Stimulated activated CD4-positive, alpha-beta T cell treated with anti-CD3 and anti-CD28 coated beads, Interleukin-12 subunit alpha, Interleukin-12 subunit beta, amount 100 ng/mL, for 48 hours (primary cell): ENCODE measurements around the gene CREB3L2.
"Not testable (repeated sequence)": the region's sequence is repeated elsewhere in the genome, so short reads cannot be mapped to it uniquely, and the experiment has no call there.

Experiments
- DNase-seq, 3 donors: peaks; one replicate each; pipeline ENCODE4 v3.0.0-alpha.2; 2020; ENCODE audit warnings: low read depth in 2 of 3, low spot score in 1 of 3

Gene CREB3L2

GRCh38 chr7:138014686-138015085 lies 12.8 kb upstream of the CREB3L2 start:
- DNase-seq = no peak

GRCh38 chr7:138014201-138014600 lies 12.3 kb upstream of the CREB3L2 start:
- not testable (repeated sequence) for DNase-seq

GRCh38 chr7:138009350-138009653 lies 7.4 kb upstream of the CREB3L2 start:
- no peak for DNase-seq

- DNase-seq = peak in 1 of 3 donors; percentile 4
Measured at GRCh38 chr7:138008588-138009349, 6.9 kb upstream of the CREB3L2 start.

GRCh38 chr7:138008019-138008587 lies 6.2 kb upstream of the CREB3L2 start:
- DNase-seq = no peak

GRCh38 chr7:138006106-138006505 lies 4.2 kb upstream of the CREB3L2 start:
- DNase-seq = no peak

GRCh38 chr7:138004936-138005335 lies 3.0 kb upstream of the CREB3L2 start:
- DNase-seq = no peak

- no peak for DNase-seq
Measured at GRCh38 chr7:138004046-138004445, 2.2 kb upstream of the CREB3L2 start.

GRCh38 chr7:138002828-138003189 lies 923 bp upstream of the CREB3L2 start:
- no peak for DNase-seq

GRCh38 chr7:138002096-138002827 lies 376 bp upstream of the CREB3L2 start:
- DNase-seq = peak; percentile 94 to 99 (median 98)

GRCh38 chr7:138000081-138000701 lies 1.7 kb downstream of the CREB3L2 start:
- no peak for DNase-seq

- no peak for DNase-seq
Measured at GRCh38 chr7:137999496-138000080, 2.3 kb downstream of the CREB3L2 start.

- DNase-seq = no peak
Measured at GRCh38 chr7:137998250-137998649, 3.6 kb downstream of the CREB3L2 start.

- no peak for DNase-seq
Measured at GRCh38 chr7:137996871-137997270, 5.0 kb downstream of the CREB3L2 start.

GRCh38 chr7:137996386-137996851 lies 5.5 kb downstream of the CREB3L2 start:
- no peak for DNase-seq

GRCh38 chr7:137994216-137994615 lies 7.7 kb downstream of the CREB3L2 start:
- DNase-seq = no peak

- no peak for DNase-seq
Measured at GRCh38 chr7:137993395-137993743, 8.5 kb downstream of the CREB3L2 start.

- DNase-seq = peak in 1 of 3 donors; percentile 10
Measured at GRCh38 chr7:137992550-137993394, 9.1 kb downstream of the CREB3L2 start.

GRCh38 chr7:137992104-137992549 lies 9.8 kb downstream of the CREB3L2 start:
- no peak for DNase-seq

GRCh38 chr7:137990251-137990941 lies 11.5 kb downstream of the CREB3L2 start:
- DNase-seq = no peak
